ENCODE data around the gene RC3H1. TPM values are rescaled to one million over a fixed set of nuclear protein-coding genes. Genes with fewer than 3 reads are reported as not detected.
"Not testable (repeated sequence)": the region's sequence is repeated elsewhere in the genome, so short reads cannot be mapped to it uniquely, and the experiment has no call there.

Gene RC3H1
- total RNA-seq = 41.7 and 43.3 TPM in 2 replicates

GRCh38 chr1:174022080-174022975 lies at the start of gene RC3H1:
Gene RC3H1, minus strand, starts transcription at chr1:174022357. Its CDS starts 29,372 bp downstream, at chr1:173992985.
- peak within 1 kb of the TSS; percentile 94 for H3K27ac Mint-ChIP-seq
- no peaks in the 10 kb centered on the region for H3K9me3 Mint-ChIP-seq
- intact Hi-C loops (cut with micrococcal nuclease) = loop anchor here (1.0 to 10.0 kb wide), 8 partner anchors 137 to 977 kb away; partner anchors contain the start of genes CACYBP, CENPL, DARS2 and PRDX6
- H3K36me3 Mint-ChIP-seq (ENCODE audit: low read depth) = peaks cover 8% of the 10 kb centered on the region
- peak within 1 kb of the TSS; percentile 93 for H3K4me3 Mint-ChIP-seq
- peaks cover 2% of the 10 kb centered on the region for H3K27me3 Mint-ChIP-seq
- peak; percentile 96 for DNase-seq
- peaks cover 33% of the 10 kb centered on the region for H3K4me1 Mint-ChIP-seq

- Mint-ChIP-seq H3K9me3 (no peaks in the 10 kb centered on the region), H3K4me3 (no peak overlapping the region), H3K27me3 (peaks cover 4% of the 10 kb centered on the region), H3K27ac (no peak overlapping the region), H3K36me3 (ENCODE audit: low read depth) (no peaks in the 10 kb centered on the region), H3K4me1 (no peaks in the 10 kb centered on the region)
- DNase-seq = no peak
- intact Hi-C loops (cut with micrococcal nuclease) = no loop called here
Measured at GRCh38 chr1:174070614-174071013, 48.5 kb upstream of the RC3H1 start.

- intact Hi-C loops (cut with micrococcal nuclease) = no loop called here
- H3K4me3 Mint-ChIP-seq = no peak overlapping the region
- H3K9me3 Mint-ChIP-seq = no peaks in the 10 kb centered on the region
Measured at GRCh38 chr1:174068000-174068399, 45.8 kb upstream of the RC3H1 start.

GRCh38 chr1:174060090-174060489 lies 37.9 kb upstream of the RC3H1 start:
- H3K4me3 Mint-ChIP-seq = no peak overlapping the region
- DNase-seq = no peak
- peaks cover 4% of the 10 kb centered on the region for H3K27me3 Mint-ChIP-seq
- intact Hi-C loops (cut with micrococcal nuclease) = no loop called here
- no peaks in the 10 kb centered on the region for H3K36me3 Mint-ChIP-seq (ENCODE audit: low read depth)
- no peaks in the 10 kb centered on the region for H3K4me1 Mint-ChIP-seq
- no peak overlapping the region for H3K27ac Mint-ChIP-seq
- no peaks in the 10 kb centered on the region for H3K9me3 Mint-ChIP-seq

More at GRCh38 chr1:174068000-174068399, 45.8 kb upstream of the RC3H1 start:
- no peaks in the 10 kb centered on the region for H3K4me1 Mint-ChIP-seq
- H3K36me3 Mint-ChIP-seq (ENCODE audit: low read depth) = no peaks in the 10 kb centered on the region
- no peak for DNase-seq
- peaks cover 5% of the 10 kb centered on the region for H3K27me3 Mint-ChIP-seq
- no peak overlapping the region for H3K27ac Mint-ChIP-seq

GRCh38 chr1:174058624-174059023 lies 36.5 kb upstream of the RC3H1 start:
- Mint-ChIP-seq H3K4me3 (no peak overlapping the region), H3K27ac (no peak overlapping the region), H3K36me3 (ENCODE audit: low read depth) (no peaks in the 10 kb centered on the region), H3K4me1 (no peaks in the 10 kb centered on the region), H3K27me3 (peaks cover 4% of the 10 kb centered on the region), H3K9me3 (no peaks in the 10 kb centered on the region)
- intact Hi-C loops (cut with micrococcal nuclease) = no loop called here
- DNase-seq = no peak

GRCh38 chr1:174056609-174057008 lies 34.5 kb upstream of the RC3H1 start:
- intact Hi-C loops (cut with micrococcal nuclease); H3K36me3 Mint-ChIP-seq (ENCODE audit: low read depth); H3K27ac Mint-ChIP-seq; H3K4me3 Mint-ChIP-seq; H3K27me3 Mint-ChIP-seq; H3K4me1 Mint-ChIP-seq; DNase-seq; H3K9me3 Mint-ChIP-seq: not testable (repeated sequence)

GRCh38 chr1:174055797-174056196 lies 33.6 kb upstream of the RC3H1 start:
- H3K9me3 Mint-ChIP-seq; DNase-seq; H3K27ac Mint-ChIP-seq; H3K4me1 Mint-ChIP-seq; H3K27me3 Mint-ChIP-seq; intact Hi-C loops (cut with micrococcal nuclease); H3K4me3 Mint-ChIP-seq; H3K36me3 Mint-ChIP-seq (ENCODE audit: low read depth): not testable (repeated sequence)

- intact Hi-C loops (cut with micrococcal nuclease) = no loop called here
- Mint-ChIP-seq H3K27ac (no peak overlapping the region), H3K9me3 (no peaks in the 10 kb centered on the region), H3K4me1 (no peaks in the 10 kb centered on the region), H3K36me3 (ENCODE audit: low read depth) (no peaks in the 10 kb centered on the region), H3K27me3 (peaks cover 4% of the 10 kb centered on the region), H3K4me3 (no peak overlapping the region)
- no peak for DNase-seq
Measured at GRCh38 chr1:174053826-174054225, 31.7 kb upstream of the RC3H1 start.

GRCh38 chr1:174052621-174053020 lies 30.5 kb upstream of the RC3H1 start:
- H3K27ac Mint-ChIP-seq = no peak overlapping the region
- intact Hi-C loops (cut with micrococcal nuclease) = no loop called here
- no peaks in the 10 kb centered on the region for H3K4me1 Mint-ChIP-seq
- H3K4me3 Mint-ChIP-seq = no peak overlapping the region
- DNase-seq = no peak
- no peaks in the 10 kb centered on the region for H3K9me3 Mint-ChIP-seq
- H3K27me3 Mint-ChIP-seq = peaks cover 4% of the 10 kb centered on the region
- no peaks in the 10 kb centered on the region for H3K36me3 Mint-ChIP-seq (ENCODE audit: low read depth)

GRCh38 chr1:174051956-174052355 lies 29.8 kb upstream of the RC3H1 start:
- intact Hi-C loops (cut with micrococcal nuclease) = no loop called here
- Mint-ChIP-seq H3K27ac (no peak overlapping the region), H3K27me3 (peaks cover 4% of the 10 kb centered on the region), H3K4me1 (no peaks in the 10 kb centered on the region), H3K36me3 (ENCODE audit: low read depth) (no peaks in the 10 kb centered on the region), H3K9me3 (no peaks in the 10 kb centered on the region), H3K4me3 (no peak overlapping the region)
- DNase-seq = no peak

GRCh38 chr1:174049514-174049913 lies 27.4 kb upstream of the RC3H1 start:
- H3K4me1 Mint-ChIP-seq = no peaks in the 10 kb centered on the region
- no peaks in the 10 kb centered on the region for H3K9me3 Mint-ChIP-seq
- peaks cover 4% of the 10 kb centered on the region for H3K27me3 Mint-ChIP-seq
- intact Hi-C loops (cut with micrococcal nuclease) = no loop called here
- H3K36me3 Mint-ChIP-seq (ENCODE audit: low read depth) = no peaks in the 10 kb centered on the region
- DNase-seq = no peak
- no peak overlapping the region for H3K4me3 Mint-ChIP-seq
- H3K27ac Mint-ChIP-seq = no peak overlapping the region

GRCh38 chr1:174044418-174045222 lies 22.5 kb upstream of the RC3H1 start:
- DNase-seq = no peak
- H3K27me3 Mint-ChIP-seq = no peaks in the 10 kb centered on the region
- H3K4me1 Mint-ChIP-seq = no peaks in the 10 kb centered on the region
- no peak overlapping the region for H3K27ac Mint-ChIP-seq
- no peak overlapping the region for H3K4me3 Mint-ChIP-seq
- H3K36me3 Mint-ChIP-seq (ENCODE audit: low read depth) = no peaks in the 10 kb centered on the region
- no peaks in the 10 kb centered on the region for H3K9me3 Mint-ChIP-seq
- intact Hi-C loops (cut with micrococcal nuclease) = no loop called here

- H3K9me3 Mint-ChIP-seq; DNase-seq; H3K4me3 Mint-ChIP-seq; H3K27ac Mint-ChIP-seq; H3K27me3 Mint-ChIP-seq; H3K4me1 Mint-ChIP-seq; intact Hi-C loops (cut with micrococcal nuclease); H3K36me3 Mint-ChIP-seq (ENCODE audit: low read depth): not testable (repeated sequence)
Measured at GRCh38 chr1:174042509-174042908, 20.4 kb upstream of the RC3H1 start.

GRCh38 chr1:174041369-174041768 lies 19.2 kb upstream of the RC3H1 start:
- Mint-ChIP-seq H3K27ac (no peak overlapping the region), H3K9me3 (peaks cover 2% of the 10 kb centered on the region), H3K36me3 (ENCODE audit: low read depth) (no peaks in the 10 kb centered on the region), H3K4me1 (no peaks in the 10 kb centered on the region), H3K4me3 (no peak overlapping the region), H3K27me3 (peaks cover 4% of the 10 kb centered on the region)
- intact Hi-C loops (cut with micrococcal nuclease) = no loop called here
- no peak for DNase-seq

Measured in activated CD4-positive, alpha-beta T cell treated with anti-CD3 and anti-CD28 coated beads, Interleukin-2, amount 10 ng/mL, durations not matched to agents 24 days and 14 days (primary cell).